SK-N-SH (cell line): Measurements from ENCODE around the gene SPNS1. TPM values are rescaled to one million over a fixed set of nuclear protein-coding genes. Genes with fewer than 3 reads are reported as not detected.

Source experiments
- CTCF ChIA-PET: fragments of 300-600, 350-600 bp; formaldehyde crosslinking; extraction: SDS; loops from one replicate; lab custom pipeline; 2021; lab: Yijun Ruan, JAX
- POLR2A ChIA-PET: fragments of 350-600 bp; sonication (Branson Sonifier 250); formaldehyde crosslinking; extraction: SDS; loops from one replicate; lab custom pipeline; 2020; ENCODE audit warnings: antibody characterized with exemption, inconsistent platforms; lab: Yijun Ruan, JAX
- DNase-seq: peaks from one replicate; pipeline ENCODE4 v3.0.0; 2012
- H2AFZ ChIP-seq: fragments of 200-600 bp; sonication (generic); 2 replicates; pipeline ENCODE4 v1.8.1; 2016; ENCODE audit warnings: antibody characterized with exemption, mild to moderate bottlenecking, low read depth
- H3F3A ChIP-seq: fragments of 200-600 bp; sonication (generic); replicated peaks from 2 replicates; pipeline ENCODE3; 2016; ENCODE audit warnings: antibody characterized with exemption, mild to moderate bottlenecking; ENCODE audit not compliant: insufficient read depth
- H3K27ac ChIP-seq, 2 experiments: fragments of 200-500 bp in 1 of 2; fragments of 200-600 bp in 1 of 2; sonication (Bioruptor generic) in 1 of 2; sonication (generic), shearing (Covaris generic) in 1 of 2; 2 replicates each; pipeline versions ENCODE4 v1.5.1 to v1.6.1; 2014 to 2016; ENCODE audit warnings: low read depth in 2 of 2, inconsistent platforms in 1 of 2, low read length in 1 of 2, mild to moderate bottlenecking in 1 of 2, mixed read lengths in 1 of 2
- H3K27me3 ChIP-seq: fragments of 200-600 bp; sonication (generic), shearing (Covaris generic); 2 replicates; pipeline ENCODE4 v1.6.1; 2016; ENCODE audit warnings: mixed run types; ENCODE audit not compliant: insufficient read depth
- H3K36me3 ChIP-seq, 2 experiments: fragments of 200-500 bp in 1 of 2; fragments of 200-600 bp in 1 of 2; sonication (Bioruptor generic) in 1 of 2; sonication (generic) in 1 of 2; replicated peaks in 1 of 2; 2 replicates each; pipeline versions ENCODE3 to v1.5.1; 2014 to 2016; ENCODE audit warnings: low read length in 1 of 2, mild to moderate bottlenecking in 1 of 2; ENCODE audit not compliant: insufficient read depth in 2 of 2, control insufficient read depth in 1 of 2
- H3K4me1 ChIP-seq, 2 experiments: fragments of 200-500 bp in 1 of 2; fragments of 200-600 bp in 1 of 2; sonication (Bioruptor generic) in 1 of 2; sonication (generic), shearing (Covaris generic) in 1 of 2; 2 replicates each; pipeline versions ENCODE4 v1.5.1 to v1.6.1; 2014 to 2016; ENCODE audit warnings: low read depth in 1 of 2, low read length in 1 of 2, mixed run types in 1 of 2; ENCODE audit not compliant: insufficient read depth in 2 of 2, control insufficient read depth in 1 of 2
- H3K4me2 ChIP-seq: fragments of 200-600 bp; sonication (generic), shearing (Covaris generic); 2 replicates; pipeline ENCODE4 v1.6.1; 2017; ENCODE audit warnings: mixed run types
- H3K4me3 ChIP-seq, 2 experiments: fragments of 200-500 bp in 1 of 2; fragments of 200-600 bp in 1 of 2; sonication (Bioruptor generic) in 1 of 2; sonication (generic), shearing (Covaris generic) in 1 of 2; 2 replicates each; pipeline versions ENCODE4 v1.5.1 to v1.8.1; 2014 to 2016; ENCODE audit warnings: low read depth in 2 of 2, inconsistent platforms in 1 of 2, low read length in 1 of 2, mild to moderate bottlenecking in 1 of 2, mixed read lengths in 1 of 2, moderate library complexity in 1 of 2
- H3K79me2 ChIP-seq: fragments of 200-600 bp; sonication (generic); 2 replicates; pipeline ENCODE4 v1.8.1; 2017; ENCODE audit warnings: mild to moderate bottlenecking; ENCODE audit not compliant: insufficient read depth
- H3K9ac ChIP-seq: fragments of 200-600 bp; sonication (generic); 2 replicates; pipeline ENCODE4 v1.6.1; 2017; ENCODE audit warnings: mixed run types
- H3K9me2 ChIP-seq: fragments of 200-600 bp; sonication (generic); 2 replicates; pipeline ENCODE4 v1.6.1; 2017; ENCODE audit warnings: mixed run types
- H3K9me3 ChIP-seq: fragments of 200-600 bp; sonication (generic); 2 replicates; pipeline ENCODE4 v1.6.1; 2017; ENCODE audit warnings: mixed run types, mild to moderate bottlenecking, moderate library complexity
- H4K20me1 ChIP-seq: fragments of 200-600 bp; sonication (generic); 2 replicates; pipeline ENCODE4 v1.6.1; 2017; ENCODE audit warnings: mild to moderate bottlenecking, mixed run types; ENCODE audit not compliant: insufficient read depth
- ELF1 ChIP-seq: IDR thresholded peaks from 2 replicates; pipeline ENCODE4 v1.4.0; 2012
- GABPA ChIP-seq: IDR thresholded peaks from 2 replicates; pipeline ENCODE4 v1.4.0; 2012; ENCODE audit warnings: low read depth, mild to moderate bottlenecking
- GATA2 ChIP-seq: sonication (generic); formaldehyde crosslinking; IDR thresholded peaks from 2 replicates; pipeline ENCODE4 v1.5.0; 2020; ENCODE audit warnings: mild to moderate bottlenecking, missing genetic modification reagents
- JUND ChIP-seq: IDR thresholded peaks from 2 replicates; pipeline ENCODE4 v1.4.0; 2012
- MEF2A ChIP-seq: IDR thresholded peaks from 2 replicates; pipeline ENCODE4 v1.4.0; 2012; ENCODE audit warnings: low read depth, borderline replicate concordance
- NFIC ChIP-seq: IDR thresholded peaks from 2 replicates; pipeline ENCODE4 v1.4.0; 2012; ENCODE audit warnings: borderline replicate concordance
- NRF1 ChIP-seq: IDR thresholded peaks from 2 replicates; pipeline ENCODE4 v1.6.1; 2012; ENCODE audit warnings: low read depth, mild to moderate bottlenecking, low read length
- RFX5 ChIP-seq: IDR thresholded peaks from 2 replicates; pipeline ENCODE4 v1.6.1; 2012; ENCODE audit warnings: mild to moderate bottlenecking, improper control_type of control experiment, low read length
- SIN3A ChIP-seq: IDR thresholded peaks from 2 replicates; pipeline ENCODE4 v1.6.1; 2012; ENCODE audit warnings: low read depth, mild to moderate bottlenecking, low read length, moderate library complexity, borderline replicate concordance
- TAF1 ChIP-seq: IDR thresholded peaks from 2 replicates; pipeline ENCODE4 v1.6.1; 2012; ENCODE audit warnings: low read depth, mild to moderate bottlenecking, low read length, moderate library complexity, borderline replicate concordance
- WGBS: methylation state at CpG from one replicate; pipeline ENCODE4 v1.1.6; 2017; ENCODE audit warnings: low lambda C conversion rate; 5-methylcytosine and 5-hydroxymethylcytosine counted together
- polyA plus RNA-seq, 3 experiments: library from polyadenylated mRNA; depleted of rRNA; stranded (reverse); fragments of >200 nt; gene quantifications; 2 replicates each; pipeline ENCODE4 v1.2.3, GENCODE V29; 2012
- TF ChIP-seq, protein P1 (sequence below): fragments of 150-350 bp; IDR thresholded peaks from 2 replicates; pipeline ENCODE4 v1.6.1; 2017; ENCODE audit warnings: antibody characterized with exemption, low read length, low read depth, borderline replicate concordance
- TF ChIP-seq, protein P2 (sequence below): fragments of 150-350 bp; IDR thresholded peaks from 2 replicates; pipeline ENCODE4 v1.6.1; 2016; ENCODE audit warnings: mild to moderate bottlenecking, low read depth, low read length
- TF ChIP-seq, protein P3 (sequence below): fragments of 200-600 bp; sonication (generic); IDR thresholded peaks from 2 replicates; pipeline ENCODE4 v1.6.1; 2017; ENCODE audit warnings: antibody characterized with exemption, mild to moderate bottlenecking, moderate library complexity

SPNS1 gene
- polyA plus RNA-seq, 1 of the 3 experiments (the other 2 are of a cell fraction) = 41.1 TPM

- no peaks in the 10 kb centered on the region for H4K20me1 ChIP-seq
- H3K27ac ChIP-seq = no peak overlapping the region
- ChIA-PET CTCF (interaction anchor here (1.2 to 1.3 kb wide), 2 partner anchors 71 to 73 kb away, joined by 3 read pairs; no protein-coding TSS in a partner anchor), POLR2A (no interaction called here)
- no peak for DNase-seq
- H3K36me3 ChIP-seq = no peaks in the 10 kb centered on the region
- H3K9me2 ChIP-seq = no peaks in the 10 kb centered on the region
- H3F3A ChIP-seq = peaks cover 3% of the 10 kb centered on the region
- peaks cover 7% of the 10 kb centered on the region for H3K79me2 ChIP-seq
- WGBS = 71% methylated on average over 4 of the region's 4 CpGs
- no peak overlapping the region for H2AFZ ChIP-seq
- H3K9me3 ChIP-seq = no peaks in the 10 kb centered on the region
- no peak overlapping the region for H3K4me3 ChIP-seq
- no peaks in the 10 kb centered on the region for H3K27me3 ChIP-seq
- TF ChIP-seq MEF2A (no peak), GATA2 (CRISPR knock-in tag) (no peak), NRF1 (no peak), GABPA (no peak), ELF1 (no peak), SIN3A (no peak), RFX5 (no peak), JUND (no peak), NFIC (no peak), TAF1 (no peak)
- TF ChIP-seq, protein P1, sequence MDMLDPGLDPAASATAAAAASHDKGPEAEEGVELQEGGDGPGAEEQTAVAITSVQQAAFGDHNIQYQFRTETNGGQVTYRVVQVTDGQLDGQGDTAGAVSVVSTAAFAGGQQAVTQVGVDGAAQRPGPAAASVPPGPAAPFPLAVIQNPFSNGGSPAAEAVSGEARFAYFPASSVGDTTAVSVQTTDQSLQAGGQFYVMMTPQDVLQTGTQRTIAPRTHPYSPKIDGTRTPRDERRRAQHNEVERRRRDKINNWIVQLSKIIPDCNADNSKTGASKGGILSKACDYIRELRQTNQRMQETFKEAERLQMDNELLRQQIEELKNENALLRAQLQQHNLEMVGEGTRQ = no peak
- TF ChIP-seq, protein P2, sequence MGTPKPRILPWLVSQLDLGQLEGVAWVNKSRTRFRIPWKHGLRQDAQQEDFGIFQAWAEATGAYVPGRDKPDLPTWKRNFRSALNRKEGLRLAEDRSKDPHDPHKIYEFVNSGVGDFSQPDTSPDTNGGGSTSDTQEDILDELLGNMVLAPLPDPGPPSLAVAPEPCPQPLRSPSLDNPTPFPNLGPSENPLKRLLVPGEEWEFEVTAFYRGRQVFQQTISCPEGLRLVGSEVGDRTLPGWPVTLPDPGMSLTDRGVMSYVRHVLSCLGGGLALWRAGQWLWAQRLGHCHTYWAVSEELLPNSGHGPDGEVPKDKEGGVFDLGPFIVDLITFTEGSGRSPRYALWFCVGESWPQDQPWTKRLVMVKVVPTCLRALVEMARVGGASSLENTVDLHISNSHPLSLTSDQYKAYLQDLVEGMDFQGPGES = no peak
- TF ChIP-seq, protein P3, sequence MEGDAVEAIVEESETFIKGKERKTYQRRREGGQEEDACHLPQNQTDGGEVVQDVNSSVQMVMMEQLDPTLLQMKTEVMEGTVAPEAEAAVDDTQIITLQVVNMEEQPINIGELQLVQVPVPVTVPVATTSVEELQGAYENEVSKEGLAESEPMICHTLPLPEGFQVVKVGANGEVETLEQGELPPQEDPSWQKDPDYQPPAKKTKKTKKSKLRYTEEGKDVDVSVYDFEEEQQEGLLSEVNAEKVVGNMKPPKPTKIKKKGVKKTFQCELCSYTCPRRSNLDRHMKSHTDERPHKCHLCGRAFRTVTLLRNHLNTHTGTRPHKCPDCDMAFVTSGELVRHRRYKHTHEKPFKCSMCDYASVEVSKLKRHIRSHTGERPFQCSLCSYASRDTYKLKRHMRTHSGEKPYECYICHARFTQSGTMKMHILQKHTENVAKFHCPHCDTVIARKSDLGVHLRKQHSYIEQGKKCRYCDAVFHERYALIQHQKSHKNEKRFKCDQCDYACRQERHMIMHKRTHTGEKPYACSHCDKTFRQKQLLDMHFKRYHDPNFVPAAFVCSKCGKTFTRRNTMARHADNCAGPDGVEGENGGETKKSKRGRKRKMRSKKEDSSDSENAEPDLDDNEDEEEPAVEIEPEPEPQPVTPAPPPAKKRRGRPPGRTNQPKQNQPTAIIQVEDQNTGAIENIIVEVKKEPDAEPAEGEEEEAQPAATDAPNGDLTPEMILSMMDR = no peak
- no peak overlapping the region for H3K4me2 ChIP-seq
- H3K4me1 ChIP-seq = peaks cover 4% of the 10 kb centered on the region in 2 experiments; a peak in 1 of 4 replicates
- no peak overlapping the region for H3K9ac ChIP-seq
Measured at GRCh38 chr16:28946681-28947080, 27.9 kb upstream of the SPNS1 start.
